Choroid plexus epithelial cell (primary cell): ENCODE measurements around the gene PDGFRA.
"Not testable (repeated sequence)": the region's sequence is repeated elsewhere in the genome, so short reads cannot be mapped to it uniquely, and the experiment has no call there.

Experiments used
- DNase-seq: peaks from one replicate; pipeline ENCODE4 v3.0.0-alpha.2; 2010; ENCODE audit warnings: low read depth
- H3K4me3 ChIP-seq: 2 replicates; pipeline ENCODE4 v1.5.1; 2011; ENCODE audit warnings: low read depth, mild to moderate bottlenecking, control low read depth, low read length, moderate library complexity
- TF ChIP-seq, protein P1 (sequence below): conservative IDR thresholded peaks from 2 replicates; pipeline ENCODE4 v1.5.1; 2011; ENCODE audit warnings: low read depth, mild to moderate bottlenecking, control low read depth, inconsistent platforms, low read length, moderate library complexity

The PDGFRA gene

DNA sequence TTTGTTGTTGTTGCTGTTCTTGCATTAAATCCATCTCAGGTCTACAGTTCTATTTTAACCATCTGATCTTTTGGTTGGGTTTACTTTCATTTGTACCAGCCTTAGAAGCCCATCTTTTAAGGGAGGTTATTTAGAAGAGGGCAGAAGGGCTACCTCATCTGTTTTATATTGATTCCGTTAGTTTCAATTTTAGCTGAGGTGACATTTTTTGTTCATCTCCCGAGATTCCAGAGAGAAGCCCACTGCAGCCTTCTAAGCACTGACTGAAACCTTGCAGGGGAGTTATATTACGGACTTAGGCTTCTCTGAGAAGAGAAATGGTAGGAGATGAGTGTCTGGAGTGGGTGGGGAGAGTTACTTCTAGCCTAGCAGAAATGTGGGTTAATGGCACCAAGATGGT, 101.8 kb downstream of the PDGFRA start:
- no peak for DNase-seq
- TF ChIP-seq, protein P1, sequence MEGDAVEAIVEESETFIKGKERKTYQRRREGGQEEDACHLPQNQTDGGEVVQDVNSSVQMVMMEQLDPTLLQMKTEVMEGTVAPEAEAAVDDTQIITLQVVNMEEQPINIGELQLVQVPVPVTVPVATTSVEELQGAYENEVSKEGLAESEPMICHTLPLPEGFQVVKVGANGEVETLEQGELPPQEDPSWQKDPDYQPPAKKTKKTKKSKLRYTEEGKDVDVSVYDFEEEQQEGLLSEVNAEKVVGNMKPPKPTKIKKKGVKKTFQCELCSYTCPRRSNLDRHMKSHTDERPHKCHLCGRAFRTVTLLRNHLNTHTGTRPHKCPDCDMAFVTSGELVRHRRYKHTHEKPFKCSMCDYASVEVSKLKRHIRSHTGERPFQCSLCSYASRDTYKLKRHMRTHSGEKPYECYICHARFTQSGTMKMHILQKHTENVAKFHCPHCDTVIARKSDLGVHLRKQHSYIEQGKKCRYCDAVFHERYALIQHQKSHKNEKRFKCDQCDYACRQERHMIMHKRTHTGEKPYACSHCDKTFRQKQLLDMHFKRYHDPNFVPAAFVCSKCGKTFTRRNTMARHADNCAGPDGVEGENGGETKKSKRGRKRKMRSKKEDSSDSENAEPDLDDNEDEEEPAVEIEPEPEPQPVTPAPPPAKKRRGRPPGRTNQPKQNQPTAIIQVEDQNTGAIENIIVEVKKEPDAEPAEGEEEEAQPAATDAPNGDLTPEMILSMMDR, result no peak
- no peak overlapping the region for H3K4me3 ChIP-seq

DNA sequence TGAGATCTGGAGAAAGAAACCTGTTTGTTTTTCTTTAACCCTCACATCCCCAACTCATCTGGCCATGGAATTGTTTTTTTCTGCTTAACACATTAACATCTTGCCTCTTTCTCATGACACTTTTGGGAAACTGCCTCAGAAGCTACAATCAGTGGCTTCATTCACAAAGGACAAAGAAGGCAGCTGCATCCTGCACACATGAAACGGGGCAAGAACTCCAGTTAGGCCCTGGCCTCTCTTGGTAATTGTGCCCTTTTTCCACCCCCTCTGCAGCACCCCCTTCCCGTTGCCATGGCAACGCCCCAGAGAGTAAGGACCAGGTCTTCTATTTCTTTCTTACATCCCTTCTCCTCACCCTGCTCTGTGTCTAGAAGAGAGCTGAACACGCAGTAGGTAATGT, 103.4 kb downstream of the PDGFRA start:
- TF ChIP-seq, protein P1, result no peak
- no peak for DNase-seq
- H3K4me3 ChIP-seq, result no peak overlapping the region

DNA sequence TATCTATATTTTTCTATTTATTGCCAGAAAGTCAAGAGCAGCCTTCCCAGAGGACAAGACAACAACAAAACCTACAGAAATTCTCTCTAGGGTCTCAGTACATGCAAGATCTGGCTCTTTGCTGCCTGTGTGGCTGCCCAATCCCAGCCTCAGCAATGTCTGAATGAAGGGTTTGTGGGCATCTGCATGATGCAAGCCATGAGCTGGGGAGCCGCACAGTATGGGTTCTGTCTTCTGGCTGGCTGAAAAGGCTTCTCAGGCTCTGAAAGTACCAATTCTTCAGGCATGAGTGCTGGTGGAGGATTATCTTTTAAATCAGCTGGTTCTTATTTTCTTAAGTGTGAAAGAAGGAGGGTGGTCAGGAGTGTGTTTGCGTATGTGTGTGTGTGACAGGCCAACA, 104.6 kb downstream of the PDGFRA start:
- no peak overlapping the region for H3K4me3 ChIP-seq
- no peak for DNase-seq
- TF ChIP-seq, protein P1, result no peak

DNA sequence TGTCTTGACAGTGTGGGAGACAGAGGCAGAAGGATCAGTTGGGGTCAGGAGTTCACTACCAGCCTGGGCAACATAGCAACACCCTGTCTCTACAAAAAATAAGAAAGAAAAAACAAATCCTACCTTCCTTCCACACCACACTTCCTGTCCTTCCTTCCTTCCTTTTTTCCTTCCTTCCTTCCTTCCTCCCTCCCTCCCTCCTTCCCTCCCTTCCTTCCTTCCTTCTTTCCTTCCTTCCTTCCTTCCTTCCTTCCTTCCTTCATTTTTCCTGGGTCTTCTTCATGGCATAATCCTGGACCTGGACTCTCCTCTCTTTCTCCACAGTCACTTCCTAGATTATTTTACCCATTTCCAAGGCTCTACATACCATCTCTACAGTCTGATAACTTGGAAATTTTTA, 105.7 kb downstream of the PDGFRA start:
- not testable (repeated sequence) for H3K4me3 ChIP-seq, DNase-seq

DNA sequence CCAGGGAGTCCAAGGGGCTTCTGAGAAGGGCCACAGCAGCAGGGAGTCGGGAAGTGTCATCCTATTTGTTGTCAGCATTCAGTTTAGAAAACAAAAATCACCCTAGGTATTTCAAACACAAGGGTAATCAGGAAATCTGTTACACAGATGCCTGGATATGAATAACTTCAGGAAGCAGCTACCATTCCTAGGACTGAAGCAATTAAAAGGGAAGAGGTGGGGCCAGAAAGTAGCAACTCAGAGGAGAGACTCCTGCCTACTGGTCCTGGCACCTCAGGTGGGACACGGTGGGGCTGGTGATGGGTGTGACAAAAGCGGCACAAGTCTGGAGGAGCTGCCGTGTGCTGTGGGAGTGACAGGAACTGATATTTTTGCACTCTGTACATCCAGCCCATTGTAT, 107.9 kb downstream of the PDGFRA start:
- no peak overlapping the region for H3K4me3 ChIP-seq
- DNase-seq, result no peak
- TF ChIP-seq, protein P1, result no peak

DNA sequence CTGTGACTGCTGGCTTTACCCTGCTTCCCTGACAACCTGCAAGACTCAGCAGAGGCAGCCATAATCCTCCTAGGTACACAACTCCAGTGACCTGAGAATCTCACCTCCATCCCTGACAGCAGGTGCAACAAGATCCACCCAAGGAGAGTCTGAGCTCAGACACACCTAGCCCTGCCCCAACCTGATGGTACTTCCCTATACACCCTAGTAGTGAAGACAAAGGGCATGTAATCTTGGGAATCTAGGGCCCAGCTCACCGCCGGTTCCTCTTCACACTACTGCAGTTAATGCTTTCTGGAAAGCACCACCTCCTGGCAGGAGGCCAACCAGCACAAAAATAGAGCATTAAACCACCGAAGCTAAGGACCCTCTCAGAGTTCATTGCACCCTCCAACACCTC, 113.0 kb downstream of the PDGFRA start:
- not testable (repeated sequence) for DNase-seq

More for the DNA sequence above, 113.0 kb downstream of the PDGFRA start:
- H3K4me3 ChIP-seq, result not testable (repeated sequence)
